Measurements from ENCODE around the gene RPL10A.
"Not testable (repeated sequence)": the region's sequence is repeated elsewhere in the genome, so short reads cannot be mapped to it uniquely, and the experiment has no call there.

Gene RPL10A

DNA sequence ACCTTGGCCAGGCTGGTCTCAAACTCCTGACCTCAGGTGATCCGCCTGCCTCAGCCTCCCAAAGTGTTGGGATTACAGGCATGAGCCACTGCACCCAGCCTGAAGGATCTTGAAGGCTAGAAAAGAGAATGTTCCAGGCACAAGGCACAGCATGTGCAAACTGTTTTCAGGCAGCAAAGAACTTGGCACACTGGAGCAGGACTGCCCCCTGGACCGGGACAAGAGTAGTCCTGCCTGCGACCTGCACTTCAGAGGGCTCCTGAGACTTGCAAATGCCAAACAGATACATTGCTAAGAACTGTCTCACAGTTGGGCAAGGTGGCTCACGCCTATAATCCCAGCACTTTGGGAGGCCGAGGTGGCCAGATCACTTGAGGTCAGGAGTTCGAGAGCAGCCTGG is 47.7 kb downstream of the RPL10A start:
- not testable (repeated sequence) for DNase-seq

DNA sequence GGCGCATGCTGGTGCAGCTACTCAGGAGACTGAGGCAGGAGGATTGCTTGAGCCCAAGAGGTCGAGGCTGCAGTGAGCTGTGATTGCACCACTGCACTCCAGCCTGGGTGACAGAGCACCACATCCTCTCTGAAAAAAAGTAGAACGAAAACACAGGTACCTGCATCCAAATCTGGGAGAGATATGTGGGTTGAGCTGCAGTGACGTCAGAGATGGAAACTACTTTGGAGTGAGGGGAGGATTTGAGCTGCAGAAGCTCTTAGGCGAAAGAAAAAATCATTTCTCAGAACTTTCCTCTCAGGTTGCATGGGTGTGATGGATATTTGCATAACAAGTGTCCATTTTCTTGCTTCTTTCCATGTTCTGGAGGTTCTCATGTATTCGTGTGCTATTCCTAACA is 48.5 kb downstream of the RPL10A start:
- no peak for DNase-seq

DNA sequence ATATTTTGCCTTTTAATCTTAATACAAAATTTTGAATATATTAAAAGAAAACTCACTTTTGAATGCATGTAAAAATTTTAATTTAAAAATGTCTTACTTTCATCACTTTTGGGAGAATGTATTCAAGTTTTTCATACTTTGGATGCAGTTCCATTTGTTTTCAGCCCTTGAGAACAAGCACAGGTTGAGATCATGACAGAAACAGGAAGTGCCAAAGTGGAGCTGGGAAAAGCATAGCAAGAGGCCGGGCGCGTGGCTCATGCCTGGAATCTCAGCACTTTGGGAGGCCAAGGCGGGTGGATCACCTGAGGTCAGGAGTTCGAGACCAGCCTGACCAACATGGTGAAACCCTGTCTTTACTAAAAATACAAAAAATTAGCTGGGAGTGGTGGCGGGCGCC is 49.8 kb downstream of the RPL10A start:
- DNase-seq = not testable (repeated sequence)

DNA sequence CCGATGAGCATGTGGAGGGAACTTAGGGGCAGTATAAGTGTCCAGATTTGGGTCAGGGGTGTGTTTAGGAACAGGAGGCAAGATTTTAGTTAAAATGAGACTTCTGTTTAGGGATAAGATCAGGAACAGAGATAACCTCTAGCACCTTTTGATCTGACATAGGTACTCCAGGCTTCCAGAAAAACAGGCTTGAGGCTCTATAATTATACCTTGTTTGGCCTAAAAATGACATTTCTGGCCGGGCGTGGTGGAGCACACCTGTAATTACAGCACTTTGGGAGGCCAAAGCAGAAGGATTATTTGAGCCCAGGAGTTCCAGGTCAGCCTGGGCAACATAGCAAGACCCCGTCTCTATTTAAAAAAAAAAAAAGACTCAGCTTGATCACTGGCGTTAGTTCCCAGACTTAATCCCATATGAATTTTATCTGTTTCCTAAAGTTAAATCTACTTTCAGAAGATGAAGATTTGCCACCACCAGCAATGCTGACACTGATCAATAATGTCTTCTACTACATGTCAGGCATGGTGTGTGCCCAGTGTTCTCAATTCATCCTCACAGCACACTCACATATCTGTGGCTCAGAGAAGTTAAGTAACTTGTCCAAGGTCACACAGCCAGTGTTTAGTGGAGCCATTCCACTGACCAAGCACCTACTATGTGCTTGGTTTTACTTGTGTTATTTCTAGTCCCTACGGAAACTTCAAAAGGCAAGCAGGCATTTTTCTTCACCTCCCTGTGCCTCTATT is 50.5 kb downstream of the RPL10A start:
- DNase-seq = no peak

DNA sequence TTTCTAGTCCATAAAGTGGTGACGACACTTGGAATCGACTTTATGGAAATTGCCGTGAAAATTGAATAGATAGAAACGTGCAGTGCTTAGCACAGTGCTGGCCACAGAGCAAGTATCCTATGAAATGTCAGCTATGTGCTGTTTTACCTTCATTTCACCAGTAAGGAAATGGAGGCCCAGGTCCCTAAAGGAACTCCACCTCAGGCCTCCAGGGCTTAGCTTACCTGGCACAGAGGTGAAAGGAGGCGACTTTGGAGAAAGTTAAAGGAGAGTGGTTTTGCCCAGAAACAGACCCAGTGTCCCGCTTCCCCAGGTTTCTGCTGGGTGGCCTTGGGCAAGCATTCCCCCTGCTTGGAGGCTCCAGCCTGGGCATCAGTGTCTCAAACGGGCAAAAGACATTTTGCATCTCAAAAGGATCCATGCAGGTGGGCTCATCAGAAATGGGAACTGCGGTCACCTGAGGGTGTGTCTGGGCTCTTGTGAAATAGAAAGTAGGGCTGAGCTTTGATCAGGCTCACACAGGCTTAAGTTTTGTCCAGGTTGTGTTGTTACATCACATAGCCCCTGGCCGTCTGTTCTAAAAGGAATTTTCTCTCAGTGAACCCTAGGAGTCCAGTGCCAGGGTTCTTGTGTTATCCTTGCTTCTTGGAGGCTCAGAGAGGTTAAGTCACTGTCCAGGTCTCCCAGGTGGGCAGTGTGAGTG is 51.3 kb downstream of the RPL10A start:
- no peak for DNase-seq

All from activated CD8-positive, alpha-beta memory T cell treated with anti-CD3 and anti-CD28 coated beads, Interleukin-2, amount 50 U/mL, for 48 hours (primary cell).